NOMO-1 treated with DMSO at 0.1 percent for 48 hours (cell line): ENCODE results near the gene IL11RA.

Experiments
- DNase-seq: peaks from one replicate; lab custom pipeline; 2025; ENCODE audit not compliant: unreplicated experiment; lab: John Stamatoyannopoulos, UW

Gene IL11RA

GRCh38 chr9:34684816-34685215 is 32.8 kb downstream of the IL11RA start:
- DNase-seq: no peak

DNA sequence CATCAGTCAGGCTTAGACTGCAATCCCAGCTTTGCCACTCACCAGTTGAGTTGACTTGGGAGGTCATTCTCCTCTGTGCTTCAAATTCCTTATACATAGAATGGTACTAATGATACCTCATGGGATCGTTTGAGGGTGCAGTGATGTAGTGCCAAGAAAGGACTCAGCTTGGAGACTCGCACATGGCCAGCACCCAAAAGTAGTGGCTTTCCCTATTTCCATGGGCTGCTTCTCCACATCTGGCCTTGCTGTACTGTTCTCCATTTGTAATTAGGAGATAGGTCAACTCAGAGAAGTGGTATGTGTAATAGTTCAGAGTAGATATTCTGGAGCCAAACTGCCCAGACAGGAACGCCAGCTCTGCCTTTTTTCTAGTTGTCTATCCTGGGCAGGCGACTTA is 33.6 kb downstream of the IL11RA start:
- no peak for DNase-seq

- no peak for DNase-seq
These were observed 34.2 kb downstream of the IL11RA start for GRCh38 chr9:34686231-34686630.

DNA sequence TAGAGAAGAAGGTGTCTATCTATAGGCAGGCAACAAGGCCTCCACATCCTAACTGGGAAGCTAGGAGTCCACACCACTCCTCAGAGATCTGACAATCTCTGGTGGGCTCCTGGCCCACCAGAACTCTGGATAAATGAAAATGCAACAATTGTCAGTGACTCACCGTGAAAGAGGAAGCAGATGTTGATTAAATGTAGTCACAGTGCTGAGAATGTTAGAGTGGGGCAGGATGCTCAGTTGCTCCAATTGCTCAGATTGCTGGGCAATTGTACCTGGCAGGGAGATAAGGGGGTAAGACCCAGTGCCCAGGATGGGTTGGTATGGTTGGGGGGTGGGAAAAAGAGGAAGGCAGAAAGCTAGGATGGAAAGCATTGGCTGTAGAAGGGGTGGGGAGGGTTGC is 34.7 kb downstream of the IL11RA start:
- peak; percentile 15 for DNase-seq

DNA sequence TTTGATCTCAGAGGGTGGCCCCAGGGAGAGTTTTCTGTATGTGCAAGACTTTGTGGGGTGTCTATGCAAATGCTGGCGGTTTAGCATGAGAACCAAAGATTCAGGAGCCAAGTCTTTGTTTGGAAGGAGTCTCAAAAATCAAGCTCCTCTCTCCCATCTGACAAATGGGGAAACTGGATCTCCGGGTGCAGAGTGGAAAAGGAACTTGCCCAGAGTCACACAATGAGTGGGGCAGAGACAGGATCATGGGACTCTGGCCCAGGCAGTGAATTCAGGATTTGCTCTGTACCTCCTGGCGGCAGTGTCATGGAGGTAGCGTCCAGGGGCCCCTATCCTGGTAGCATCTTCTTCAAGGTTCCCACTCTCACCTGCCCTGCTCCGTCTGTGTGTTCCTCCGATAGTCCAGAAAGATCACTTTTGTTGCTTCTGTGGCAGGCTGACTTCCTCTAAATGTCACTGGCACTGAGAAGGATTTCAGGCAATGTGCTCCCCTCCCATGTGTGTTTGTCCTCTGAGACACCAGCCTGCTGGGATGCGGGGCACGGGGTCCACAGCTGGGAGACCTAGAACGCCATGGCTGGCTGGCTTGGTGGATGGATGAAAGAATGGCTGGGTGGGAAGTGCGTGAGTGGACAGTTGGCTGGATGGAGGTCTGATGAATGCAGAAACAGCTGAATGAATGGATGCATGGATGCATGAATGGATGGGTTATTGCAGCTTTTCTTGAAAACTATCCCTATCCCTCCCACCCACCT is 35.5 kb downstream of the IL11RA start:
- no peak for DNase-seq

GRCh38 chr9:34688329-34689115 is 36.5 kb downstream of the IL11RA start:
- DNase-seq: no peak

DNA sequence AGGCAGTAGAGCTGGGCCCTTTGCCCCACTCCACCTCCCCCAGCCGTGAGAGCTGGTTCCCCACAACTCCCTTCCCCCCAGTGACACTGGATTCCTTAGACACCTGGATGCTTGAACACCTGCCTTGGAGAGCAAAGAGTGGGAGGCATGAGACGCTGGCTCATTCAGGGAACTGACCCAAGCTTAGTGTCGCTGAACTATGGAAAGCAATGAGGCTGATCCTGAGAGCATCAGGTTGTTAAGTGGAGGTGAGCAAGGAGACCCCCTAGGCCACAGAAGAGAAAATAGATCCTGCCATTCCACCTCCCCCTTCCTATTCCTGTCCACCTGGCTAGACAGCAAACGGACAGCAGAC is 37.1 kb downstream of the IL11RA start:
- DNase-seq: no peak

GRCh38 chr9:34689512-34689911 is 37.5 kb downstream of the IL11RA start:
- DNase-seq: no peak

- peak; percentile 49 for DNase-seq
These were observed 39.3 kb downstream of the IL11RA start, which contains the start of gene CCL19 for GRCh38 chr9:34690983-34691935. Gene CCL19, minus strand, starts transcription at chr9:34691276. Its CDS starts 137 bp downstream, at chr9:34691139.

DNA sequence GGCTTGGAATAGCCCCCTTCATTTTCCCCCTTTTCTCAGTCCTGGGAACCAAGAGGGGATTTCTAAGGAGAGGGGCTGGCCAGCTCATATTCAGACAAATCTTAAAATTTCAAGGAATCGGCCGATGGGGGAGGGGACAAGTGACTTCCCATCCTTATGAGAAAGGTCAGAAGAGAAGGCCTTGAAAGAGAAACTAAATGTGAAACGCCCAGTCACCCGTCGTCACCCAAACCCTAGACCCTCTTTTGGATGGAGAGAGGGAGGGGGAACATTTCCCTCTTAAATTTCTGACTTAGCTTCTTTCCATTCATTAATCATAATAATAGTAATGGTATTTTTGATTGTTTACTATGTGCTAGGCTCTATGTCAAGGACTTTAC is 39.9 kb downstream of the IL11RA start:
- no peak for DNase-seq

GRCh38 chr9:34693560-34693959 is 41.6 kb downstream of the IL11RA start:
- DNase-seq: no peak

DNA sequence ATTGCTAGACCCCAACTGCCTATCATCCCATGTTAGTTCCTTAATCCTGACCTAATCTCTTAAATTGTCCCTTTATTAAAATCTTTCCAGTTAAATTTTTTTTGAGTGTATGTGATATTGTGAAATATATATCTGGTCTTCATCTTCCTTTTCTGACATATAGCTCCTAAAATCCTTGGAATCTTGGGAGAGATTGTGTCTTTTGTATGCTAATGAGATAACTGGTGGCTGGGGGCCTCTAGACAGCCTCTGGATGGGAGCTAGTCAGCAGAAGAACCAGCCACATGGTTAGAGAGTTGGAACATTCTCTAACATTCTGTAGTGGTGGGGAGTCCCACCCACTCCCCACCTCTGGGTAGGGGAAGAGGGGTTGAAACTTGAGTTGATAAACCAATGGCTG is 42.8 kb downstream of the IL11RA start:
- no peak for DNase-seq

- peak; percentile 55 for DNase-seq
These were observed 49.2 kb downstream of the IL11RA start for GRCh38 chr9:34701023-34701768.

GRCh38 chr9:34701769-34702736 is 50.1 kb downstream of the IL11RA start:
- DNase-seq: peak; percentile 71

DNA sequence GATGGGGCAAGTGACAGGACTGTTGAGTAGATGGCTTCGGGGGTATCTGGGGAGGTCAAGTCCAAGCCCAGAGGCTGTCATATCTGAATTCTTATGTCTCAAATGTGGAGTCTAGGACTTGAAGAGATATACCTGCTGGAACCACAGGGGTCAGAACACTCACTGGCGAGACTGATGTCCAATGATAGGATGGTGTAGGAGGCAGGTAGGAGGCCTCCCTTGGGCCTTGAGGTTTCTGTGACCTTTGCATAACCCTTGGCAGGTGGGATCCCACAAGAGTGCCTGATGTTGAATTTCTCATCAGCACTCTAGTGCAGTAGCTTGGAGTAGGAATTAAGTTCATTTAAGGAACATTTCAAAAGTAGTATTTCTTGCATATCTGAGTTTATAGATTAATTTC is 55.1 kb downstream of the IL11RA start:
- no peak for DNase-seq

DNA sequence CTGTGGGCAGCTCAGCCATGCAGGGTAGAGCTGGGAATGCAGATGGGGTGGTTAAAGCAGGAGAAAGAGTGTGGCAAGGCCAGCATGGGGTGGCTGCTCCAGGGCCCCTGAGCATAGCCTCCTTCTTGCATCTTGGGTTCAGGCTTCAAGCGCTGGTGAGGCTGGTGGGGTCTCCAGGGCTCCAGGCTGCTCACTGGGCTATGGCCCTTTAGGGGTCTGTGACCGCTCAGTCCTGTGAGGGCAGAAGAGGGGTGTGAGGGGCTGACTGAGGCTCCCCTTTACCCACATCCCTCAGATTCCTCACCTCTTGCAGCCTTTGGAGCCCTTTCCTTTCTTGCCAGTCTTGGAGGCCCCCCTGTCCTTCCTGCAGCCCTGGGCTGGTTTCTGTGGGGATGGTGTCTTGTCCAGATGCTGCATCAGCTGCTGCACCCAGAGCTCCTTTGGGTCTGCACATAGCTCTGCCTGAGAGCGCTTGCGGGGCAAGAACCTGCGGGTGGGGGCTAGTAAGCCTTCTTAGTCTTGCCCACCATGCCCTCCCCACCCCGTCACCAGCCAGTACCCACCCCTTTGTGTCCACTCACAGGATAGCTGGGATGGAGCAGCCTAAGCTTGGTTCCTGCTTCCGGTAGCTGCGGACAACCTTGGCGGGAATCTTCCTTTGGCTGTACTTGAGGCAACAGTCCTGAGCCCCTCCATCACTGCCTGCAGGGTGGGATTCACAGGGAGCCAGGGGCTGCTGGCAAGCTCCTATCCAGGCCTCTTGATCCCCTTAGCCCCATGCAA is 57.4 kb downstream of the IL11RA start:
- DNase-seq: no peak

- DNase-seq: no peak
These were observed 58.0 kb downstream of the IL11RA start, which contains the start of gene CCL21 for GRCh38 chr9:34710023-34710422. Gene CCL21, minus strand, starts transcription at chr9:34710136. Its CDS starts 70 bp downstream, at chr9:34710066.
